Upper lobe of left lung (tissue), 4 donors: ENCODE measurements around the gene ALDH5A1.

Experiments used
- POLR2AphosphoS5 ChIP-seq, 2 donors: sonication (generic); formaldehyde crosslinking; IDR thresholded peaks; one replicate each; pipeline ENCODE4 v1.5.1; 2017; ENCODE audit warnings: antibody characterized with exemption in 2 of 2
- TF ChIP-seq, protein P1 (sequence below), 6 experiments: fragments of 450-650 bp in 4 of 6; fragments of 200-600 bp in 2 of 6; sonication (generic) in 2 of 6; IDR thresholded peaks; one replicate each; pipeline ENCODE4 v1.5.1; 2016 to 2019; ENCODE audit warnings: antibody characterized with exemption in 6 of 6

DNA sequence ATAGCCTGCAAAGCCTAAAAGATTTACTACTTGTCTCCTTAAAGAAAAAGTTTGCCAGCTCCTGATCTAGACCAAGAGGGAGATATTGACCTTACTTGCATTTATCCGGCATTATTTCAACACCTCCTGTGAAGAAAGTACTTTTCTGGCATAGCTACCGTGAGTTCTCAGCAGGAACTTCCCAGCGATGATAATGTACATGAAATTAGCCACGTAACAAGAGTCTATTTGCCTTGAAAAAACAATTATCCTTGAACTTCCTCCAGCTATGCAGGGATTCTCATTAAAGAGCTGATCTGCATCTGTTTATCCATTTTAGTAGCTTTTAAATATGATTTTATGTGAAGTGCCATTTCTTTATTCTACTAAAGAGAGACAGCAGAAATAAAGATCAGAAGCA is 41.7 kb downstream of the ALDH5A1 start:
- TF ChIP-seq, protein P1, sequence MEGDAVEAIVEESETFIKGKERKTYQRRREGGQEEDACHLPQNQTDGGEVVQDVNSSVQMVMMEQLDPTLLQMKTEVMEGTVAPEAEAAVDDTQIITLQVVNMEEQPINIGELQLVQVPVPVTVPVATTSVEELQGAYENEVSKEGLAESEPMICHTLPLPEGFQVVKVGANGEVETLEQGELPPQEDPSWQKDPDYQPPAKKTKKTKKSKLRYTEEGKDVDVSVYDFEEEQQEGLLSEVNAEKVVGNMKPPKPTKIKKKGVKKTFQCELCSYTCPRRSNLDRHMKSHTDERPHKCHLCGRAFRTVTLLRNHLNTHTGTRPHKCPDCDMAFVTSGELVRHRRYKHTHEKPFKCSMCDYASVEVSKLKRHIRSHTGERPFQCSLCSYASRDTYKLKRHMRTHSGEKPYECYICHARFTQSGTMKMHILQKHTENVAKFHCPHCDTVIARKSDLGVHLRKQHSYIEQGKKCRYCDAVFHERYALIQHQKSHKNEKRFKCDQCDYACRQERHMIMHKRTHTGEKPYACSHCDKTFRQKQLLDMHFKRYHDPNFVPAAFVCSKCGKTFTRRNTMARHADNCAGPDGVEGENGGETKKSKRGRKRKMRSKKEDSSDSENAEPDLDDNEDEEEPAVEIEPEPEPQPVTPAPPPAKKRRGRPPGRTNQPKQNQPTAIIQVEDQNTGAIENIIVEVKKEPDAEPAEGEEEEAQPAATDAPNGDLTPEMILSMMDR (IDR thresholded peaks at IDR 0.05) = no peak
- no peak for TF ChIP-seq POLR2AphosphoS5 (IDR thresholded peaks at IDR 0.05)
